Activated T-helper 17 cell treated with anti-CD3 and anti-CD28 coated beads, Interleukin-2, amount 50 U/mL, for 72 hours (primary cell): ENCODE data around the gene SYT2. TPM values are rescaled to one million over a fixed set of nuclear protein-coding genes. Genes with fewer than 3 reads are reported as not detected.
"Not testable (repeated sequence)": the region's sequence is repeated elsewhere in the genome, so short reads cannot be mapped to it uniquely, and the experiment has no call there.

ENCODE experiments used
- ATAC-seq: fragments of 150-1000 bp; cut with Tn5 transposase; replicated peaks from 2 replicates; pipeline ENCODE4 v1.10.0; 2021; ENCODE audit warnings: mild to moderate bottlenecking, moderate library complexity
- H3K27ac Mint-ChIP-seq: one replicate; pipeline ENCODE4 v1.8.0; 2022; ENCODE audit warnings: mixed read lengths
- H3K27me3 Mint-ChIP-seq: one replicate; pipeline ENCODE4 v1.8.0; 2022; ENCODE audit warnings: mixed read lengths
- H3K36me3 Mint-ChIP-seq: one replicate; pipeline ENCODE4 v1.8.0; 2022; ENCODE audit warnings: low read depth, mild to moderate bottlenecking, mixed read lengths
- H3K4me1 Mint-ChIP-seq: one replicate; pipeline ENCODE4 v1.8.0; 2022; ENCODE audit warnings: mixed read lengths
- H3K4me3 Mint-ChIP-seq: one replicate; pipeline ENCODE4 v1.8.0; 2022; ENCODE audit warnings: mild to moderate bottlenecking, mixed read lengths
- H3K9me3 Mint-ChIP-seq: one replicate; pipeline ENCODE4 v1.8.0; 2022; ENCODE audit warnings: mixed read lengths
- total RNA-seq, 2 donors: library from RNA; stranded (reverse); gene quantifications; one replicate each; pipeline ENCODE4 v1.2.3, GENCODE V29; 2022

SYT2 gene
- total RNA-seq, result under 1 TPM in 1 of 2 donors, not detected in 1; 0.05 TPM

GRCh38 chr1:202710070-202711045 lies at the start of gene SYT2:
SYT2 (minus strand) TSS chr1:202710454; CDS start chr1:202605772, 104,682 bp downstream.
- Mint-ChIP-seq H3K9me3 (no peaks in the 10 kb centered on the region), H3K4me3 (peak within 1 kb of the TSS; percentile 17), H3K27me3 (peaks cover 54% of the 10 kb centered on the region), H3K4me1 (no peaks in the 10 kb centered on the region), H3K36me3 (no peaks in the 10 kb centered on the region), H3K27ac (no peak within 1 kb of the TSS)
- no peak for ATAC-seq

GRCh38 chr1:202756391-202756790 lies 46.1 kb upstream of the SYT2 start:
- Mint-ChIP-seq H3K27ac (no peak overlapping the region), H3K27me3 (no peaks in the 10 kb centered on the region), H3K4me3 (no peak overlapping the region), H3K36me3 (peaks cover 99% of the 10 kb centered on the region), H3K4me1 (peaks cover 3% of the 10 kb centered on the region), H3K9me3 (no peaks in the 10 kb centered on the region)
- no peak for ATAC-seq

GRCh38 chr1:202754293-202754692 lies 44.0 kb upstream of the SYT2 start:
- Mint-ChIP-seq H3K27me3 (no peaks in the 10 kb centered on the region), H3K27ac (no peak overlapping the region), H3K4me1 (peaks cover 3% of the 10 kb centered on the region), H3K36me3 (peaks cover 100% of the 10 kb centered on the region), H3K4me3 (no peak overlapping the region), H3K9me3 (no peaks in the 10 kb centered on the region)
- no peak for ATAC-seq

- Mint-ChIP-seq H3K9me3 (no peaks in the 10 kb centered on the region), H3K4me3 (no peak overlapping the region), H3K36me3 (peaks cover 100% of the 10 kb centered on the region), H3K27ac (peak overlapping the region; percentile 20), H3K4me1 (peaks cover 3% of the 10 kb centered on the region), H3K27me3 (no peaks in the 10 kb centered on the region)
- no peak for ATAC-seq
Measured at GRCh38 chr1:202752774-202753173, 42.5 kb upstream of the SYT2 start.

GRCh38 chr1:202750761-202751160 lies 40.5 kb upstream of the SYT2 start:
- Mint-ChIP-seq H3K4me3 (no peak overlapping the region), H3K36me3 (peaks cover 100% of the 10 kb centered on the region)
- ATAC-seq, result no peak

GRCh38 chr1:202750024-202750423 lies 39.8 kb upstream of the SYT2 start:
- no peak for ATAC-seq
- H3K4me3 Mint-ChIP-seq, result no peak overlapping the region
- peaks cover 100% of the 10 kb centered on the region for H3K36me3 Mint-ChIP-seq
- H3K4me1 Mint-ChIP-seq, result peaks cover 3% of the 10 kb centered on the region
- no peak overlapping the region for H3K27ac Mint-ChIP-seq
- H3K27me3 Mint-ChIP-seq, result no peaks in the 10 kb centered on the region
- no peaks in the 10 kb centered on the region for H3K9me3 Mint-ChIP-seq

More at GRCh38 chr1:202750761-202751160, 40.5 kb upstream of the SYT2 start:
- Mint-ChIP-seq H3K4me1 (peaks cover 3% of the 10 kb centered on the region), H3K9me3 (no peaks in the 10 kb centered on the region), H3K27me3 (no peaks in the 10 kb centered on the region), H3K27ac (no peak overlapping the region)

- Mint-ChIP-seq H3K4me3 (no peak overlapping the region), H3K27ac (no peak overlapping the region), H3K4me1 (no peaks in the 10 kb centered on the region), H3K9me3 (no peaks in the 10 kb centered on the region), H3K36me3 (peaks cover 100% of the 10 kb centered on the region), H3K27me3 (no peaks in the 10 kb centered on the region)
- ATAC-seq, result no peak
Measured at GRCh38 chr1:202745323-202745888, 35.2 kb upstream of the SYT2 start.

- H3K4me3 Mint-ChIP-seq, H3K9me3 Mint-ChIP-seq, ATAC-seq, H3K4me1 Mint-ChIP-seq, H3K27ac Mint-ChIP-seq, H3K27me3 Mint-ChIP-seq: not testable (repeated sequence)
- peaks cover 95% of the 10 kb centered on the region for H3K36me3 Mint-ChIP-seq
Measured at GRCh38 chr1:202744770-202745169, 34.5 kb upstream of the SYT2 start.

- peaks cover 91% of the 10 kb centered on the region for H3K36me3 Mint-ChIP-seq
- H3K9me3 Mint-ChIP-seq, result no peaks in the 10 kb centered on the region
- H3K4me1 Mint-ChIP-seq, result no peaks in the 10 kb centered on the region
- H3K27me3 Mint-ChIP-seq, result no peaks in the 10 kb centered on the region
- no peak overlapping the region for H3K27ac Mint-ChIP-seq
- ATAC-seq, result no peak
- H3K4me3 Mint-ChIP-seq, result no peak overlapping the region
Measured at GRCh38 chr1:202742496-202742895, 32.2 kb upstream of the SYT2 start.

- no peaks in the 10 kb centered on the region for H3K9me3 Mint-ChIP-seq
- no peak for ATAC-seq
Measured at GRCh38 chr1:202733251-202733650, 23.0 kb upstream of the SYT2 start.

GRCh38 chr1:202728951-202729350 lies 18.7 kb upstream of the SYT2 start:
- Mint-ChIP-seq H3K27me3 (no peaks in the 10 kb centered on the region), H3K36me3 (peaks cover 91% of the 10 kb centered on the region), H3K4me1 (no peaks in the 10 kb centered on the region), H3K27ac (no peak overlapping the region), H3K4me3 (no peak overlapping the region), H3K9me3 (no peaks in the 10 kb centered on the region)
- ATAC-seq, result no peak

More at GRCh38 chr1:202733251-202733650, 23.0 kb upstream of the SYT2 start:
- no peaks in the 10 kb centered on the region for H3K27me3 Mint-ChIP-seq
- H3K4me3 Mint-ChIP-seq, result no peak overlapping the region
- no peak overlapping the region for H3K27ac Mint-ChIP-seq
- H3K4me1 Mint-ChIP-seq, result no peaks in the 10 kb centered on the region
- H3K36me3 Mint-ChIP-seq, result peaks cover 100% of the 10 kb centered on the region

- peaks cover 56% of the 10 kb centered on the region for H3K36me3 Mint-ChIP-seq
- ATAC-seq, result no peak
Measured at GRCh38 chr1:202725526-202725925, 15.3 kb upstream of the SYT2 start.

GRCh38 chr1:202723708-202724107 lies 13.5 kb upstream of the SYT2 start:
- no peaks in the 10 kb centered on the region for H3K4me1 Mint-ChIP-seq
- H3K4me3 Mint-ChIP-seq, result no peak overlapping the region
- H3K36me3 Mint-ChIP-seq, result peaks cover 38% of the 10 kb centered on the region
- no peak for ATAC-seq
- no peaks in the 10 kb centered on the region for H3K27me3 Mint-ChIP-seq
- no peaks in the 10 kb centered on the region for H3K9me3 Mint-ChIP-seq
- H3K27ac Mint-ChIP-seq, result no peak overlapping the region

More at GRCh38 chr1:202725526-202725925, 15.3 kb upstream of the SYT2 start:
- no peak overlapping the region for H3K27ac Mint-ChIP-seq
- no peak overlapping the region for H3K4me3 Mint-ChIP-seq
- H3K9me3 Mint-ChIP-seq, result no peaks in the 10 kb centered on the region
- H3K27me3 Mint-ChIP-seq, result no peaks in the 10 kb centered on the region
- no peaks in the 10 kb centered on the region for H3K4me1 Mint-ChIP-seq

- H3K4me3 Mint-ChIP-seq, H3K27me3 Mint-ChIP-seq, H3K9me3 Mint-ChIP-seq, H3K27ac Mint-ChIP-seq, ATAC-seq, H3K4me1 Mint-ChIP-seq: not testable (repeated sequence)
- peaks cover 32% of the 10 kb centered on the region for H3K36me3 Mint-ChIP-seq
Measured at GRCh38 chr1:202723046-202723445, 12.8 kb upstream of the SYT2 start.

GRCh38 chr1:202716654-202717053 lies 6.4 kb upstream of the SYT2 start:
- Mint-ChIP-seq H3K4me3 (no peak overlapping the region), H3K9me3 (no peaks in the 10 kb centered on the region), H3K36me3 (no peaks in the 10 kb centered on the region), H3K4me1 (no peaks in the 10 kb centered on the region), H3K27me3 (peaks cover 10% of the 10 kb centered on the region), H3K27ac (no peak overlapping the region)
- no peak for ATAC-seq
